ENCODE results near the gene HGS.

DNA sequence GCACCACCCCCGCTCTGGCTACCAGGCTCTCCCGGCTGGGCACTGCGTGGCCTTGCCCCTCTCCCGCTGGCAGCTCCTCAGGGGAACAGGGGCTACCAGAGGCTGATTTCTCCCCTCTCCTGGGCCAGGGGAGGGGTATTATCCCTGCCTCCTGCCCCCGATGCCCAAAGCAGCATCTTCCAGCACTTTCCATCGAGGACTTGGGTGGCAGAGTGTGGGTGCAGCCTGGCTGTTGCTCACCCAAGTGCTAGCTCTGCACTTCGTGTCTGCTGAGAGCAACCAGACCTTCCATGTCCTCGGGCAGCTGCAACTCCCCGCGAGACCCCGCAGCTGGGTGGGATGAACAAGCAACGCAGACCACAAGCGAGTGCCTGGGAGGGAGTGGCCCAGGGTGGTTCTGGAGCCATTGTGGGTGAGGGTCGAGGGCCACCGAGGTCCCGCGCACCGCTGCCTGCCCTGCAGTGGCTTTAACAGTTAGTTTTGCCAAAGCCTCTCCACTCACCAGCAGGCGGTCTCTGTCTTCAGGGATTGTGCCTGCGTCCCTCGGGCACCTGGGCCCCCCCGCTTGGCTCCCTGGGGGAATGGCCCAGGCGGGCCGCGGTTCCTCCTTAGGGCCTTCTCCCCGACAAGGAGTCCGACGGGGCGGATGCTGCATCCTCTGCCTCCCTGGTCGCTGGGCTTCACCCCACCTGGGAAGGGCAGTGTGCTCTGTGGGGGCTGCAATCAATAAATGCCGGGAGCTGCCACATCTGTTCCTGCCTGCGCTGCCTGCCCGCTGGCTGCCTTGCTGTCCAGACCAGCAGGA lies 36.7 kb downstream of the HGS start:
- TF ChIP-seq, protein P1, sequence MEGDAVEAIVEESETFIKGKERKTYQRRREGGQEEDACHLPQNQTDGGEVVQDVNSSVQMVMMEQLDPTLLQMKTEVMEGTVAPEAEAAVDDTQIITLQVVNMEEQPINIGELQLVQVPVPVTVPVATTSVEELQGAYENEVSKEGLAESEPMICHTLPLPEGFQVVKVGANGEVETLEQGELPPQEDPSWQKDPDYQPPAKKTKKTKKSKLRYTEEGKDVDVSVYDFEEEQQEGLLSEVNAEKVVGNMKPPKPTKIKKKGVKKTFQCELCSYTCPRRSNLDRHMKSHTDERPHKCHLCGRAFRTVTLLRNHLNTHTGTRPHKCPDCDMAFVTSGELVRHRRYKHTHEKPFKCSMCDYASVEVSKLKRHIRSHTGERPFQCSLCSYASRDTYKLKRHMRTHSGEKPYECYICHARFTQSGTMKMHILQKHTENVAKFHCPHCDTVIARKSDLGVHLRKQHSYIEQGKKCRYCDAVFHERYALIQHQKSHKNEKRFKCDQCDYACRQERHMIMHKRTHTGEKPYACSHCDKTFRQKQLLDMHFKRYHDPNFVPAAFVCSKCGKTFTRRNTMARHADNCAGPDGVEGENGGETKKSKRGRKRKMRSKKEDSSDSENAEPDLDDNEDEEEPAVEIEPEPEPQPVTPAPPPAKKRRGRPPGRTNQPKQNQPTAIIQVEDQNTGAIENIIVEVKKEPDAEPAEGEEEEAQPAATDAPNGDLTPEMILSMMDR (IDR thresholded peaks at IDR 0.05; ENCODE audit: poor library complexity): no peak
- TF ChIP-seq EZH2 (IDR thresholded peaks at IDR 0.05; ENCODE audit: borderline replicate concordance): no peak
